ELF-1 (cell line): ENCODE results near the gene TBC1D22A.

Source experiments
- DNase-seq: peaks from one replicate; pipeline ENCODE4 v3.0.0-alpha.2; 2016; ENCODE audit warnings: low read depth, low spot score

Gene TBC1D22A

GRCh38 chr22:47011131-47011858, 248.8 kb downstream of the TBC1D22A start:
- no peak for DNase-seq

GRCh38 chr22:47011859-47012258, 249.4 kb downstream of the TBC1D22A start:
- no peak for DNase-seq

- DNase-seq = no peak
These were observed 250.3 kb downstream of the TBC1D22A start for GRCh38 chr22:47012589-47013370.

- no peak for DNase-seq
These were observed 251.6 kb downstream of the TBC1D22A start for GRCh38 chr22:47013861-47014635.

GRCh38 chr22:47014636-47015345, 252.3 kb downstream of the TBC1D22A start:
- DNase-seq = no peak

- no peak for DNase-seq
These were observed 253.2 kb downstream of the TBC1D22A start for GRCh38 chr22:47015589-47016178.

GRCh38 chr22:47016631-47017030, 254.2 kb downstream of the TBC1D22A start:
- DNase-seq = no peak

GRCh38 chr22:47017245-47017644, 254.8 kb downstream of the TBC1D22A start:
- no peak for DNase-seq

- no peak for DNase-seq
These were observed 255.8 kb downstream of the TBC1D22A start for GRCh38 chr22:47018010-47018910.

- DNase-seq = no peak
These were observed 256.8 kb downstream of the TBC1D22A start for GRCh38 chr22:47019012-47019790.

- DNase-seq = no peak
These were observed 257.7 kb downstream of the TBC1D22A start for GRCh38 chr22:47020166-47020565.

GRCh38 chr22:47021371-47022074, 259.1 kb downstream of the TBC1D22A start:
- DNase-seq = no peak

- no peak for DNase-seq
These were observed 259.6 kb downstream of the TBC1D22A start for GRCh38 chr22:47022075-47022473.

- no peak for DNase-seq
These were observed 260.0 kb downstream of the TBC1D22A start for GRCh38 chr22:47022475-47022874.

GRCh38 chr22:47023871-47024270, 261.4 kb downstream of the TBC1D22A start:
- no peak for DNase-seq

- DNase-seq = peak; percentile 47
These were observed 265.3 kb downstream of the TBC1D22A start for GRCh38 chr22:47027766-47028165.

GRCh38 chr22:47029244-47030074, 267.0 kb downstream of the TBC1D22A start:
- DNase-seq = no peak

GRCh38 chr22:47030143-47030661, 267.8 kb downstream of the TBC1D22A start:
- no peak for DNase-seq
